ENCODE results near the gene CDK5RAP2.
A peak's percentile ranks its signal among the peaks of the same experiment; 100 is the strongest.
"Not testable (repeated sequence)": the region's sequence is repeated elsewhere in the genome, so short reads cannot be mapped to it uniquely, and the experiment has no call there.

Gene CDK5RAP2

GRCh38 chr9:120463765-120464164 lies 116.2 kb downstream of the CDK5RAP2 start:
- DNase-seq: no peak

DNA sequence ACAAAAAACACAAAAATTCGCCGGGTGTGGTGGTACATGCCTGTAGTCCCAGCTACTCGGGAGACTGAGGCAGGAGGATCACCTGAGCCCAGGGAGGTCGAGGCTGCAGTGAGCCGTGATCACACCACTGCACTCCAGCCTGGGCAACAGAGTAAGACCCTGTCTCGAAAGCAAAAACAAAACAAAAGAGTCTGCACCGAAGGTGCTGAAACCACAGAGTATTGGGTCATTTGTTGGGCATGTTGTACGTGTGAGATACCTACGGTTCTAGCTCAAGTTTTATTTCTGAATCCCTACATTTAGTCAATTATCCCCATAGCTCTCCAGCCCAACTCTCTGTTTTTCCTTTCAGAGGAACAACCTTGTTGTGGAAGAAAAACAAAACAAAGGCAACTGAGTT lies 118.3 kb downstream of the CDK5RAP2 start:
- DNase-seq: not testable (repeated sequence)

GRCh38 chr9:120456218-120456617 lies 123.7 kb downstream of the CDK5RAP2 start:
- no peak for DNase-seq

- DNase-seq: no peak
Measured at GRCh38 chr9:120454467-120454866, 125.5 kb downstream of the CDK5RAP2 start.

GRCh38 chr9:120453792-120454191 lies 126.2 kb downstream of the CDK5RAP2 start:
- DNase-seq: no peak

- DNase-seq: no peak
Measured at GRCh38 chr9:120452631-120453030, 127.3 kb downstream of the CDK5RAP2 start.

- no peak for DNase-seq
Measured at GRCh38 chr9:120450916-120451315, 129.1 kb downstream of the CDK5RAP2 start.

- no peak for DNase-seq
Measured at GRCh38 chr9:120449566-120449965, 130.4 kb downstream of the CDK5RAP2 start.

DNA sequence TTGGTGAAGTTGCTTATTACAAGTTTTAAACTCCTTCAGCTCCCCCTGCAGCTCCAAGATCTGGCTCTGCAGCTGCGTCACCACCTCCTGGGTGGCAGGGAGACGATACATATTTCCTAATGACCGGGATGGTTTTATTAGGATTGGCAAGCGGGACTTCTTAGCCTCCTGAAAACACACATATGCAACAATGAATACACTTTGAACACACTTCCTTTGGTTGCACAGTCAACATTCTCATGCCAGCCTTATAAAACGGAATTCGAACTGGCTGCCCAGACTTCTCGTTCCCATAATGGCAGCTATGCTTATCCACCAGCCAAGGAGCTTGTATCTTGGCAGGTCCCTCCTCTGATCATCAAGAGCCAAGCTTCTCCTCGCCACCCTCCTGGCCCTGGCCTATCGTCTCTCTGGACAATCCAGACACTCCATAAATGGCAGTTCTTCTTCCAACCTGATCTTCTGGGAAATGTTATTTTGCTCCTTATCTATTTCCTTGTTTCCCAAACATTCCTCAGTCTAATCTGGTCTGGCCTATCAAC lies 131.9 kb downstream of the CDK5RAP2 start:
- no peak for DNase-seq

DNA sequence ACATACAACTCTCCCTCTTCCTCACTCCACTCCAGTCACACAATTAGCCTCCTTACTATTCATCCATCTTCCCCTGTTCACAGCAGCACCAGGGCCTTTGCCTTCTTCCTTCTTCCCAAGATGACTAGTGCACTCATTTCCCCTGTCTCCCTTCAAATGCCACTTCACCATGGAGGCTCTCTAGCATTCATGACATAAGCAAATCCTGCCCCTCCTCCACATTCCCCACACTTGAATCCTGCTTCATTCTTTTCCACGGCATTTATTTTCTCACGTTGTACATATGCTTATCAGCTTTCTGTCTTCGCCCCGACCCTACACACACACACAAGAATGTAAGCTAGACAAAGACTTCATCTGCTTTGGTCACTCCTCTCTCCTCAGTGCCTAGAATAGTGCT lies 133.3 kb downstream of the CDK5RAP2 start:
- DNase-seq: no peak

DNA sequence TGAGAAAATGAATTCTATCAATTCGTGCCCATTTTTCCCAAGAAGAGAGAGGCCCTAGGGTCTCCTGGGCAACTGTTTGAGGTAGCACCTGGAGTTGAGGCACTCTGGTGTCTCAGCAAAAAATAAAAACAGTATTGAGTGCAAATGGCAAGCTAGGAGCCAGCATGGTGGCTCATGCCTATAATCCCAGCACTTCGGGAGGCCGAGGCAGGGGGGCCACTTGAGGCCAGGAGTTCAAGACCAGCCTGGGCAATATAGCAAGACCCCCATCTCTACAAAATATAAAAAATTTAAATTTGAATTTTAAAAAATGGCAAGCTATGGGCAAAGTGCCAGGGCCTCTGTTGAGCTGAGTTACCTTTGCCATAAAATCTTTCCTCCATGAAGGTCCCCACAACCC lies 136.0 kb downstream of the CDK5RAP2 start:
- DNase-seq: no peak

- DNase-seq: no peak
Measured at GRCh38 chr9:120443489-120443888, 136.5 kb downstream of the CDK5RAP2 start.

DNA sequence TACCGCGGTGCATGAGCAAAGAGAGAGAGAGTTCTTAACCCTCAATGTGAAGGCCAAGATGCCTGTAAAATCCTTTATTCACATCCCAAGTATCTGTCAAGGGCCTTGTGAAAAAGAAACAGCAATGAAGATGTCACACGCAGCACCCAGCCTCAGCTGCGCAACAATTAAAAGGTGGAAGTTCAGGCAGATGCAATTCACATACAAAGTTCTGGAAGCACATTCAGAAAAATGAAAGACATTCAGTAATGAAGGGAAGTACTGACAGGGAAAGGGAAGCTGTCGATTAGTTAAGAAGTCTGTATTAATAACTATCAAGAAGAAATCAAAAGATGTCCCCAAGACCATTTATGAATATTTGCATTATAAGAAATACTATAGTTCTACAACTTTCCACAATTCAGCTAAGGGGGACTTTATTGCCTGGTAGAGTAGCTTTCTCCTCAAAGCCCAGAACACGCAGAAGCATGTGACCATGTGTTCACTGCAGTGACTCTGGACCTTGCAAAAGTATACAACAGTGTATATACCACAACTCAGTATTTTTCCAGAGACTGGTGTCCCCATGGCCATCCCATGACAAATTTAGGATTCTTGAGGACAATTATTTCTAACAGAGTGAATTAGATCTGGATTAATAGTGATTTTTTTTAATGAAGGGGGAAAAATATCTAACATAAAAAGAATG lies 137.5 kb downstream of the CDK5RAP2 start:
- DNase-seq: no peak

GRCh38 chr9:120441426-120442307 lies 138.3 kb downstream of the CDK5RAP2 start:
- no peak for DNase-seq

DNA sequence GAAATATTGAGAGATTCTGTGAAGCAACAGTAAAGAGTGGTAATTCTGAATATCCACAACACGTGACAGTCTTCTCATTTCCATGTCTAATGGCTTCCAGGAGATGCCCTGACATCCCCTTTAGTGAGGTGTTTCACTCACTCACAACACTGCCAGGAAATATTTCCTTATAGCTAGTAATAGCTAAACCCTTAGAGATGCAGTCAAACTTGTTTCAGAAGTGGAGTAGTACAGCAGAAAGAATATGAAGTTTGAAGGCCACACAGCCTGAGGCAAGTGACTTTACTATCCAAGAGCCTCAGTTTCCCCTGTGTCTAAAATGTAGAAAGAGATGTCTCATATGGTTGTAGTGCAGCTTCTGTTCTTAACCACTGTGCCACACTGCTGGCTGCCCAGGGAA lies 139.2 kb downstream of the CDK5RAP2 start:
- DNase-seq: no peak

DNA sequence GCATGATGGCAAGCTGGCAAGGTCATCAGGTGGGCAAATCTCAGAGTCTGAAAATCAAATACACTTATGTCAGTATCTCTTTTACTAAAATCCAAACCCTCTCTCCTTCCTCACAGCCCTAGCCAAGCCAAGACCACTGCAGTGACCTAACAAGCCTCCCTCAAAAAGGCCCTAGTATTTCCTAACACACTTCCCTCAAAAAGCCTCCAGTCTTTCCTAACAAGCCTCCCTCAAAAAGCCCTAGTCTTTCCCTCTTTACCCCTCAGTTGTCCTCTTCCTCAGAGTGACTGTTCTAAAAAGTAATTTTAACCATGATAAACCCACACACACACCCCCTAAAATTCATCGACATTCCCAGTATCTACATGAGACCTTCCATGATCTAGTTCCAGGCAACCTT lies 140.0 kb downstream of the CDK5RAP2 start:
- no peak for DNase-seq

DNA sequence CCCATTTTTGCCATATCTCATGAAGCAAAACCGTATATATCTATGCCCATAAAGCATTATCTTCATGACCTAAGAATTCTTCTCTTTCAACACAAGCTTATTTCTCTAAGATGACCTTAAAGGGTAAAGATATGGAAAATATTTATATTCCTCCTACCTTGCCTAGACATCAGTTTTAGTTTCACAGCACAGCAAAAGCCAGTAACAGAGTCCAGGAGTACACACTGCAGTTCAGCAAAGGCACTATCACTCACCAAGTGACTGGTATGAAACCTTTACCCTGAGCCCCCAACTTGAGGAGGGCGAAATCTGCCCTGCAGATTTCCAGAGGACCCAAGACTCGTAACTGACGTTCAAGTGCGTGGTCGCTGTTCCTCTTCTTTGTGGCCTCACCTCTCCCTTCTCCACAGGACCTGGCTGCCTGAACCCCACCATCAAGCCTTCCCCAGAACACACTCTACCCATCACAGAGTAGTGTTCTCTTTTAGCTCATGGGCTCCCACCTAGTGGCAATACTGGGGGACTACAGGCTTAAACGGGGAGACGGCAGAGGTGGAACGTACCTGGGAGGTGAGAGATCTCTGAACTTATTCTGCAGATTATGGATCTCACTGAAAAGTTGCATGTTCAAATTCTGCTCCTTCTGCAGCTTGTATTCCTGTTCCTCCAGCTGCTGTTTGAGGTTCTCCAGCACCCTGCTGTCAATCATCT lies 141.0 kb downstream of the CDK5RAP2 start:
- peak; percentile 42 for DNase-seq

DNA sequence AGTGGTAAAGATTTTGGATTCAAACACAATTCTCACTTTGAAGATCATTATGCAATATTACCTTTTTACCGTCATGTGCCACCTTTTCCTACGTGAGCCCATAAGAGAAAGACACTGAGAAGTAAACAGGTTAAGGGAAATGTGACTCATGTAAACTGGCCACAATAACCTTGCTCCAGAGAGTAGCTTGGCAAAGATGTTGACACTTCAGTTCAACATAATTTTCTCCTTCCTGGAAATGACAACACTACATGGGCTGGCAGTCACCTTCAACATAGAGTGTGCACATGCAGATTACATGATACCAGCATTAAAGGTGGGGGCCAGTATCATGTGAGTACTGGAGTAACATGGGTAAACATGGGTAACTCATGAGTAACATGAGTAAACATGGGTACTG lies 141.9 kb downstream of the CDK5RAP2 start:
- peak; percentile 60 for DNase-seq

DNA sequence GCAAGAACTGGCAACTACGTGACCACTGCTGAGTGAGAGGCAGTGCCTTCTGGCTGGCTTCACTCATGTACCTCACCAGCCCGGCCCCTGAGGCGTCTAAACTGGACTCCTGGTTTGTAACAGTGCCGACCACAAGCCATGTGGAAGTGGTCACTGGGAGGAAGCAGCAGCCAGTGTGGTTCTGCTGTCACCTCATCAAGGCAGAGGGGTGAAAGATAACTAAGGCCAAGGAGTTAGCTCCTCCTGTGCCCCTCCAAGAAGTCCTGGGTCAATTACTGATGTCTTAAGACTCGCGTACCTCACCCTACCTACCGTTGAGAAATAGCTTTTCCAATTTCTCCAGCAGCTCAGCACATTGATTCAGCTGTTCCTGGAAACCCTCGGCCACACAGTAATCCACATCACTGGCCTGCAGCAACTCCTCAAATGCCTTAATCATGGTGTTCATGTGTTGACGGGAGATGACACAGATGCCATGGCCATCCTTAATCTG lies 142.9 kb downstream of the CDK5RAP2 start:
- DNase-seq: peak; percentile 52

DNA sequence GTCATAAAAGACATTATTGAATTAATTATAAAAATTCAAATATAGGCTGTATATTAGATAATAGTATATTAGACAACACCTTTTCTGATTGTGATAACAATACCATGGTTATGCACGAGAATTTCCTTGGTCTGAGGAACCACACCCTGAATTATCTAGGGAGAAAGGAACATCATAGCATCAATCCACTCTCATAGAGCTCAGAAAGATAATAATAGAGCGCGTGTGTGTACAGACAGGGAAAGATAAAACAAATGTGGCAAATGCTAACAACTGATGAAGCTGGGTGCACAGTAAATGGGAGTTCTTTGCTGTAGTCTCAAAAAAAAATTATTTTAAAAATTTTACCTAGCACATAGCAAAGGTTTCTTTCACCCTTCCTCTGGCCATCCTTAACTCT lies 143.5 kb downstream of the CDK5RAP2 start:
- DNase-seq: no peak

DNA sequence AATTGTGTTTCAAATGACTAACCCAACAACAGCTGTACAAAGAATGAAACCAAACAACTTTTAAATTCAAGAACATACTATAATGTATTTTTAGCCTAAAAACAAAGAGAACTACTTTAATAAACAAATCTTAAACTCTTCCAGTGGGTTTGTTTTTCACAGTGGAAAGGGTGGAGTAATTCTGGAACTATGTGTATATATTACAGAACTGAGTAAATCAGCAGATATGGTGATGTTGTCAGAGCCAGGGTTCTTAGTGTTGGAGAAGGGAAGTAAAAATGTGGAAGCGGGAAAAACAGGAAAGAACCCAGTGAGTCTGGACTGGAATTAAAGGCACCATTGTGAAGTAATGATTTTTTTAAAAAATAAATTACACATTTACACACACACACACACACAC lies 144.9 kb downstream of the CDK5RAP2 start:
- DNase-seq: no peak

DNA sequence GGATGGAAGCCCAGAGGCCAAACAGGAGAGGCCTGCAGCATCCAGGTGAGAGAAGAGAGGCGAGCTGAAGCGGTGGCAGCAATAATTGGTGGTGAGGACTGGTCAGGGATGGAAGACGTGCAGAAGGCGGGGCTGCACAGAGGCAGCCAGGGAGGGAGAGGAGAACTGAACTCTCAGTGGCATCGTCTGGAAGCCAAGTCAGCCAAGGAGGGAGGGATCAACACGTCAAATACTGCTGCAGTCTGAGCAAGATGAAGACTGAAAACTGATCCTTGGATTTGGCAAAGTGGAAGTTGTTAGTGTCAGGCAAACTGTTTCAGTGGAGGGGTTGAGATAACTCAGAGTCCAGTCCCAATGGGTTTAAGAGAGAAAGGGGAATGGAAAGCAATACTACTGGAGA lies 145.4 kb downstream of the CDK5RAP2 start:
- DNase-seq: no peak

- no peak for DNase-seq
Measured at GRCh38 chr9:120433701-120434100, 146.3 kb downstream of the CDK5RAP2 start.

All from activated CD4-positive, alpha-beta T cell treated with anti-CD3 and anti-CD28 coated beads, Interleukin-10, Interleukin-2, amounts not matched to agents 100 ng/mL and 50 ng/mL, durations not matched to agents 16 hours and 8 hours (primary cell).